ENCODE data around the gene NPHP4. TPM values are rescaled to one million over a fixed set of nuclear protein-coding genes. Genes with fewer than 3 reads are reported as not detected.
A peak's percentile ranks its signal among the peaks of the same experiment; 100 is the strongest.

Gene NPHP4
- total and polyA plus RNA-seq, 9 of the 15 experiments (the other 6 are each of a cell fraction or from before 2014, with no cell fraction given) = 0.52 to 26.2 (median 6.7) TPM

DNA sequence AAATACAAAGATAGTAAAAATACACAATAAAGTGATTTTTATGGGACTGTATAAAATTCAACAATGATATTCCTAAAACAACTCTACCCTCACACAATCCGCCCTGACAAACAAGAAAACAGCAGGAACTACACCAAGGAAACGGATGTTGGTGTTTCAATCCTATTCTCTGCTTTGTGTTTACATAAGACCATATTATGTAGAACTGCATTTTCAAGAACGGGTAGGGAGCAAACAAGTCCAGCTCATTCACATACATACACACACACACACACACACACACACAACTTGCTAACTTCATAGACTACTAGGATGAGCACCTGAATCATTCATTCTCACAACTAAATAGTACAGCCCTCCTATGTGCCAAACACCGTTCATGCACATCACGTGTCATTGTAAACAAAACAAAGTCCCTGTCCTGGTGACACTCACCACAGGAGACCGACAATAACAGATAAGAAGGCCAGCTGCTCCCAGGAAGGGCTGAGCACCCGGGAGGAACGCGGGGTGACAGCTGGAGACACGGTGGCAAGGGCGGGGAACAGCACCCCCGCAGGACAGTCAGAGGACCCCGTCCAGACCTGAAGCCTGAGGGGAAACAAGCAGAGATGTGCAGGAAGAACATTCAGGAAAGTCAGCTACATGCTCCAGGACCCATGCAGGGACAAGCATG is 43.0 kb downstream of the NPHP4 start (continued):
- TF ChIP-seq, protein P1, sequence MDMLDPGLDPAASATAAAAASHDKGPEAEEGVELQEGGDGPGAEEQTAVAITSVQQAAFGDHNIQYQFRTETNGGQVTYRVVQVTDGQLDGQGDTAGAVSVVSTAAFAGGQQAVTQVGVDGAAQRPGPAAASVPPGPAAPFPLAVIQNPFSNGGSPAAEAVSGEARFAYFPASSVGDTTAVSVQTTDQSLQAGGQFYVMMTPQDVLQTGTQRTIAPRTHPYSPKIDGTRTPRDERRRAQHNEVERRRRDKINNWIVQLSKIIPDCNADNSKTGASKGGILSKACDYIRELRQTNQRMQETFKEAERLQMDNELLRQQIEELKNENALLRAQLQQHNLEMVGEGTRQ (CRISPR knock-in tag; IDR thresholded peaks at IDR 0.05) = peak; percentile 57
- TF ChIP-seq CXXC5 (CRISPR knock-in tag; IDR thresholded peaks at IDR 0.05) = peak; percentile 29; the same call in 1 of the 2 replicates
- 0 out of 4 replicates have a peak, but pooled peaks of 1 of the 2 experiments have one; percentile 3 for TF ChIP-seq ETV6 (IDR thresholded peaks at IDR 0.05; ENCODE audit: borderline replicate concordance in 1 of 2, low read depth in 2 of 2, low read length in 1 of 2)
- TF ChIP-seq ETV6 (CRISPR knock-in tag; IDR thresholded peaks at IDR 0.05; ENCODE audit: borderline replicate concordance) = no peak
- no peak for TF ChIP-seq TAF1 (IDR thresholded peaks at IDR 0.05; ENCODE audit: control insufficient read depth, extremely low read depth, insufficient read depth, low read length, severe bottlenecking)
- TF ChIP-seq SAP30 (IDR thresholded peaks at IDR 0.05; ENCODE audit: borderline replicate concordance, insufficient read depth, low read depth, low read length, poor library complexity, severe bottlenecking) = peak; percentile 52
- no peak for TF ChIP-seq KDM5B (IDR thresholded peaks at IDR 0.05; ENCODE audit: insufficient replicate concordance, low read depth, low read length)
- peak; percentile 39; the same call in 1 of the 2 replicates for TF ChIP-seq ZNF24 (IDR thresholded peaks at IDR 0.05)
- TF ChIP-seq, protein P2, sequence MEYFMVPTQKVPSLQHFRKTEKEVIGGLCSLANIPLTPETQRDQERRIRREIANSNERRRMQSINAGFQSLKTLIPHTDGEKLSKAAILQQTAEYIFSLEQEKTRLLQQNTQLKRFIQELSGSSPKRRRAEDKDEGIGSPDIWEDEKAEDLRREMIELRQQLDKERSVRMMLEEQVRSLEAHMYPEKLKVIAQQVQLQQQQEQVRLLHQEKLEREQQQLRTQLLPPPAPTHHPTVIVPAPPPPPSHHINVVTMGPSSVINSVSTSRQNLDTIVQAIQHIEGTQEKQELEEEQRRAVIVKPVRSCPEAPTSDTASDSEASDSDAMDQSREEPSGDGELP (CRISPR knock-in tag; IDR thresholded peaks at IDR 0.05; ENCODE audit: borderline replicate concordance) = peak; percentile 98
- TF ChIP-seq CTBP1 (IDR thresholded peaks at IDR 0.05; ENCODE audit: borderline replicate concordance) = peak; percentile 36; the same call in 1 of the 2 replicates
- peak in 1 of 2 experiments; percentile 35; a peak in 1 of 4 replicates for TF ChIP-seq MAZ (CRISPR knock-in tag; conservative IDR thresholded peaks at IDR 0.05 in 1 of 2, IDR thresholded peaks at IDR 0.05 in 1 of 2)
- TF ChIP-seq, protein P3, sequence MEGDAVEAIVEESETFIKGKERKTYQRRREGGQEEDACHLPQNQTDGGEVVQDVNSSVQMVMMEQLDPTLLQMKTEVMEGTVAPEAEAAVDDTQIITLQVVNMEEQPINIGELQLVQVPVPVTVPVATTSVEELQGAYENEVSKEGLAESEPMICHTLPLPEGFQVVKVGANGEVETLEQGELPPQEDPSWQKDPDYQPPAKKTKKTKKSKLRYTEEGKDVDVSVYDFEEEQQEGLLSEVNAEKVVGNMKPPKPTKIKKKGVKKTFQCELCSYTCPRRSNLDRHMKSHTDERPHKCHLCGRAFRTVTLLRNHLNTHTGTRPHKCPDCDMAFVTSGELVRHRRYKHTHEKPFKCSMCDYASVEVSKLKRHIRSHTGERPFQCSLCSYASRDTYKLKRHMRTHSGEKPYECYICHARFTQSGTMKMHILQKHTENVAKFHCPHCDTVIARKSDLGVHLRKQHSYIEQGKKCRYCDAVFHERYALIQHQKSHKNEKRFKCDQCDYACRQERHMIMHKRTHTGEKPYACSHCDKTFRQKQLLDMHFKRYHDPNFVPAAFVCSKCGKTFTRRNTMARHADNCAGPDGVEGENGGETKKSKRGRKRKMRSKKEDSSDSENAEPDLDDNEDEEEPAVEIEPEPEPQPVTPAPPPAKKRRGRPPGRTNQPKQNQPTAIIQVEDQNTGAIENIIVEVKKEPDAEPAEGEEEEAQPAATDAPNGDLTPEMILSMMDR (IDR thresholded peaks at IDR 0.05 in 2 of 3, conservative IDR thresholded peaks at IDR 0.05 in 1 of 3; ENCODE audit: insufficient read depth in 2 of 3, low read depth in 1 of 3, low read length in 3 of 3) = peak; percentile 36 to 56 (median 42); a peak in 5 of 6 replicates
- TF ChIP-seq FIP1L1 (IDR thresholded peaks at IDR 0.05; ENCODE audit: low read depth, low read length, poor library complexity, severe bottlenecking) = no peak
- no peak for TF ChIP-seq BDP1 (IDR thresholded peaks at IDR 0.05; ENCODE audit: insufficient read depth, insufficient read length)
- TF ChIP-seq, protein P4, sequence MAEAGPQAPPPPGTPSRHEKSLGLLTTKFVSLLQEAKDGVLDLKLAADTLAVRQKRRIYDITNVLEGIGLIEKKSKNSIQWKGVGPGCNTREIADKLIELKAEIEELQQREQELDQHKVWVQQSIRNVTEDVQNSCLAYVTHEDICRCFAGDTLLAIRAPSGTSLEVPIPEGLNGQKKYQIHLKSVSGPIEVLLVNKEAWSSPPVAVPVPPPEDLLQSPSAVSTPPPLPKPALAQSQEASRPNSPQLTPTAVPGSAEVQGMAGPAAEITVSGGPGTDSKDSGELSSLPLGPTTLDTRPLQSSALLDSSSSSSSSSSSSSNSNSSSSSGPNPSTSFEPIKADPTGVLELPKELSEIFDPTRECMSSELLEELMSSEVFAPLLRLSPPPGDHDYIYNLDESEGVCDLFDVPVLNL (CRISPR knock-in tag; IDR thresholded peaks at IDR 0.05; ENCODE audit: low read depth) = no peak
- no peak for TF ChIP-seq LCOR (CRISPR knock-in tag; IDR thresholded peaks at IDR 0.05)
- TF ChIP-seq L3MBTL2 (IDR thresholded peaks at IDR 0.05) = peak; percentile 34; the same call in 1 of the 2 replicates
- TF ChIP-seq BHLHE40 (IDR thresholded peaks at IDR 0.05; ENCODE audit: low read length) = peak; percentile 92
- 0 out of 4 replicates have a peak, but pooled peaks of 1 of the 2 experiments have one; percentile 10 for TF ChIP-seq RAD21 (CRISPR knock-in tag; conservative IDR thresholded peaks at IDR 0.05 in 1 of 2, IDR thresholded peaks at IDR 0.05 in 1 of 2)
- peak; percentile 24; the same call in 1 of the 2 replicates for TF ChIP-seq RAD51 (IDR thresholded peaks at IDR 0.05; ENCODE audit: borderline replicate concordance, low read depth)
- TF ChIP-seq FOXK2 (conservative IDR thresholded peaks at IDR 0.05 in 1 of 2, IDR thresholded peaks at IDR 0.05 in 1 of 2; ENCODE audit: low read depth in 2 of 2) = peak; percentile 90 to 91
